Astrocyte (in vitro differentiated cells and primary cell): Measurements from ENCODE around the gene NMT2. TPM values are rescaled to one million over a fixed set of nuclear protein-coding genes. Genes with fewer than 3 reads are reported as not detected.

Source experiments
- DNase-seq: peaks from one replicate; pipeline ENCODE4 v3.0.0-alpha.2; 2010; ENCODE audit warnings: low read depth
- FAIRE-seq: peaks from 2 replicates; lab custom pipeline; 2011; peaks lifted over from hg19 to GRCh38; lab: Jason Lieb, UNC
- H2AFZ ChIP-seq: 2 replicates; pipeline ENCODE4 v1.6.0; 2012; ENCODE audit warnings: low read depth, low read length, inconsistent platforms
- H3K27ac ChIP-seq: 2 replicates; pipeline ENCODE4 v1.5.1; 2011; ENCODE audit warnings: low read depth, low read length, inconsistent platforms
- H3K27me3 ChIP-seq: 2 replicates; pipeline ENCODE4 v1.6.0; 2011; ENCODE audit warnings: low read length, inconsistent platforms; ENCODE audit not compliant: insufficient read depth
- H3K36me3 ChIP-seq: 2 replicates; pipeline ENCODE4 v1.5.1; 2011; ENCODE audit warnings: low read length, inconsistent platforms; ENCODE audit not compliant: insufficient read depth
- H3K4me1 ChIP-seq: 2 replicates; pipeline ENCODE4 v1.5.1; 2011; ENCODE audit warnings: low read length, inconsistent platforms; ENCODE audit not compliant: insufficient read depth
- H3K4me2 ChIP-seq: 2 replicates; pipeline ENCODE4 v1.6.0; 2012; ENCODE audit warnings: low read length, inconsistent platforms
- H3K4me3 ChIP-seq: 2 replicates; pipeline ENCODE4 v1.5.1; 2011; ENCODE audit warnings: low read depth, mild to moderate bottlenecking, low read length, inconsistent platforms; ENCODE audit not compliant: insufficient read depth
- H3K79me2 ChIP-seq: 2 replicates; pipeline ENCODE4 v1.6.0; 2012; ENCODE audit warnings: mild to moderate bottlenecking, low read length, inconsistent platforms; ENCODE audit not compliant: insufficient read depth
- H3K9ac ChIP-seq: 2 replicates; pipeline ENCODE4 v1.6.0; 2012; ENCODE audit warnings: mild to moderate bottlenecking, low read length, inconsistent platforms
- H3K9me3 ChIP-seq: 2 replicates; pipeline ENCODE4 v1.5.1; 2012; ENCODE audit warnings: low read depth, mild to moderate bottlenecking, low read length, inconsistent platforms; ENCODE audit not compliant: insufficient read depth
- H4K20me1 ChIP-seq: 2 replicates; pipeline ENCODE4 v1.6.0; 2012; ENCODE audit warnings: low read length, inconsistent platforms; ENCODE audit not compliant: insufficient read depth
- H3K27ac Mint-ChIP-seq: one replicate; pipeline ENCODE4 v1.8.0; 2021; ENCODE audit warnings: mild to moderate bottlenecking, mixed read lengths; ENCODE audit not compliant: unreplicated experiment
- H3K27me3 Mint-ChIP-seq: one replicate; pipeline ENCODE4 v1.8.0; 2021; ENCODE audit warnings: low read depth, mixed read lengths; ENCODE audit not compliant: unreplicated experiment
- H3K36me3 Mint-ChIP-seq: one replicate; pipeline ENCODE4 v1.8.0; 2021; ENCODE audit warnings: low read depth, mixed read lengths; ENCODE audit not compliant: unreplicated experiment
- H3K4me1 Mint-ChIP-seq: one replicate; pipeline ENCODE4 v1.8.0; 2021; ENCODE audit warnings: low read depth, mixed read lengths; ENCODE audit not compliant: unreplicated experiment
- H3K4me3 Mint-ChIP-seq: one replicate; pipeline ENCODE4 v1.8.0; 2021; ENCODE audit warnings: mild to moderate bottlenecking, moderate library complexity, mixed read lengths; ENCODE audit not compliant: unreplicated experiment
- H3K9me3 Mint-ChIP-seq: one replicate; pipeline ENCODE4 v1.8.0; 2021; ENCODE audit warnings: mild to moderate bottlenecking, mixed read lengths; ENCODE audit not compliant: unreplicated experiment
- CTCF ChIP-seq: IDR thresholded peaks from 2 replicates; pipeline ENCODE4 v1.5.1; 2011; ENCODE audit warnings: low read depth, mild to moderate bottlenecking, inconsistent platforms, low read length, moderate library complexity; ENCODE audit not compliant: insufficient read depth
- EZH2 ChIP-seq: IDR thresholded peaks from 2 replicates; pipeline ENCODE4 v1.6.1; 2012; ENCODE audit warnings: mild to moderate bottlenecking, low read length, inconsistent platforms; ENCODE audit not compliant: insufficient read depth
- total RNA-seq: library from RNA; stranded (reverse); gene quantifications from 2 replicates; pipeline ENCODE4 v1.2.1, GENCODE V29; 2021

The NMT2 gene
- total RNA-seq, 1 donor from 2014 or later: 22.1 TPM

- H3K27me3 ChIP-seq: no peaks in the 10 kb centered on the region
- Mint-ChIP-seq H3K4me1 (peaks cover 14% of the 10 kb centered on the region), H3K27me3 (peaks cover 4% of the 10 kb centered on the region), H3K36me3 (no peaks in the 10 kb centered on the region), H3K9me3 (no peaks in the 10 kb centered on the region), H3K4me3 (no peak overlapping the region), H3K27ac (no peak overlapping the region)
- H3K79me2 ChIP-seq: peaks cover 31% of the 10 kb centered on the region
- peak overlapping the region; percentile 71 for H2AFZ ChIP-seq
- H3K9me3 ChIP-seq: no peaks in the 10 kb centered on the region
- no peak for TF ChIP-seq CTCF
- no peak for TF ChIP-seq EZH2
- peak overlapping the region; percentile 69 for H3K4me2 ChIP-seq
- FAIRE-seq (no peak), DNase-seq (no peak)
- H4K20me1 ChIP-seq: peaks cover 12% of the 10 kb centered on the region
- peaks cover 13% of the 10 kb centered on the region for H3K4me1 ChIP-seq
- no peak overlapping the region for H3K4me3 ChIP-seq
- no peak overlapping the region for H3K9ac ChIP-seq
- H3K36me3 ChIP-seq: no peaks in the 10 kb centered on the region
- H3K27ac ChIP-seq: no peak overlapping the region
Measured at GRCh38 chr10:15169555-15170401, 1.3 kb upstream of the NMT2 start.

GRCh38 chr10:15168786-15169554 is 477 bp upstream of the NMT2 start:
- peaks cover 4% of the 10 kb centered on the region for H3K27me3 Mint-ChIP-seq
- H3K4me1 Mint-ChIP-seq: peaks cover 14% of the 10 kb centered on the region
- Histone ChIP-seq H3K27me3 (no peaks in the 10 kb centered on the region), H3K4me2 (peak overlapping the region; percentile 69), H3K36me3 (no peaks in the 10 kb centered on the region), H3K9me3 (no peaks in the 10 kb centered on the region), H3K27ac (no peak overlapping the region), H3K4me1 (peaks cover 13% of the 10 kb centered on the region), H2AFZ (peak overlapping the region; percentile 71), H3K79me2 (peaks cover 39% of the 10 kb centered on the region), H3K4me3 (no peak overlapping the region), H4K20me1 (peaks cover 19% of the 10 kb centered on the region), H3K9ac (no peak overlapping the region)
- H3K36me3 Mint-ChIP-seq: no peaks in the 10 kb centered on the region
- TF ChIP-seq CTCF (no peak), EZH2 (no peak)
- H3K9me3 Mint-ChIP-seq: no peaks in the 10 kb centered on the region
- DNase-seq (peak; percentile 72), FAIRE-seq (no peak)
- peak overlapping the region; percentile 23 for H3K4me3 Mint-ChIP-seq
- peak overlapping the region; percentile 50 for H3K27ac Mint-ChIP-seq
